Measurements from ENCODE around the gene IRS2. TPM values are rescaled to one million over a fixed set of nuclear protein-coding genes. Genes with fewer than 3 reads are reported as not detected.

IRS2 gene
- total RNA-seq, 4 donors from 2014 or later: 5.0 to 24.6 (median 7.5) TPM

DNA sequence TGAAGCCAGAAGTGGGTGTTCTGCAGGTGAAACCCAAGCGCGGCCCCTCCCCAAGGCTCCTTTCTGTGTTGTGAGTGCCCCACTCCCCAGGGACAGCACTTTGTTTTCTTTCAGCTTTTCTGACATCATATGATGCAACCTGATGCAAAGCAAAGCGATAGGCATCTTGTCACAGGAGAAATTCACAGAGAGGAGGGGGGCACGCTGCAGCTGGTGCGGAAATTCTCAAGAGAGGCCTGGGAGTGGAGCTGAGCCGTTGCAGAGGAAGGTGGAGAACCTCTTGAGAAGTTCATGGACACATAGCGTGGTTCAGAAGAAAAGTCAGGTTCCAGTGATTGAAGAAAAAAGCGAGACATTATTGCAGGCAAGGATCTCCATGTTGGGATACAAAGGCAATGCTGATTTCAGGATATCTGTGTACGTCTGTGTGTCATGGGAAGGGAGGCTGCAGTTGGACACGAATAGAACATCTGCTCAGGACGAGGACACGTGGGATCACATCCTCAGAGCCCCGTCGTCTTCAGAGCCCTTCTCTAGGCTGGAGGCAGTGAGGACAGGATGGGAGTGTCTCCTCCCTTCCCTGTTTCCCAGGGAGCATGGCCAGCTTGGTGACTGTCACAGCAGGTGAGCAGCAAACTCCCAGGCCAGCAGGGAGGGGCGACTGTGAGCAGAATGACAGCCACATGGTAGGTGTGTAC, 79.2 kb downstream of the IRS2 start:
- Histone ChIP-seq H3K36me3 (no peaks in the 10 kb centered on the region), H3K9me3 (no peaks in the 10 kb centered on the region), H3K27ac (no peak overlapping the region), H3K4me1 (peaks cover 0 to 12% (median 0%) of the 10 kb centered on the region in 3 donors), H3K4me3 (no peak overlapping the region), H3K27me3 (peaks cover 0 to 10% (median 0%) of the 10 kb centered on the region in 4 donors)
- intact Hi-C loops (cut with DNase I): no loop called here
- no peak for DNase-seq
- 84 to 85% methylated on average over 14 of the region's 15 CpGs for WGBS, 2 donors
- TF ChIP-seq POLR2A (IDR thresholded peaks at IDR 0.05) (no peak), CTCF (IDR thresholded peaks at IDR 0.05) (no peak)

GRCh38 chr13:109706015-109706715, 80.2 kb downstream of the IRS2 start:
- H3K27ac ChIP-seq: no peak overlapping the region
- H3K9me3 ChIP-seq: no peaks in the 10 kb centered on the region
- no peak for DNase-seq
- intact Hi-C loops (cut with DNase I): no loop called here
- H3K36me3 ChIP-seq: no peaks in the 10 kb centered on the region
- H3K27me3 ChIP-seq: peaks cover 0 to 10% (median 0%) of the 10 kb centered on the region in 4 donors
- H3K4me1 ChIP-seq: peaks cover 0 to 12% (median 0%) of the 10 kb centered on the region in 3 donors
- H3K4me3 ChIP-seq: no peak overlapping the region
- WGBS, 2 donors: 76 to 85% methylated on average over 10 to 11 of the region's 12 CpGs
- TF ChIP-seq POLR2A (IDR thresholded peaks at IDR 0.05) (no peak), CTCF (IDR thresholded peaks at IDR 0.05) (no peak)

- TF ChIP-seq CTCF (IDR thresholded peaks at IDR 0.05) (no peak), POLR2A (IDR thresholded peaks at IDR 0.05) (no peak)
- intact Hi-C loops (cut with DNase I): no loop called here
- 25 to 33% methylated on average over 19 to 22 of the region's 22 CpGs for WGBS, 2 donors
- no peaks in the 10 kb centered on the region for H3K9me3 ChIP-seq
- peaks cover 0 to 13% (median 0%) of the 10 kb centered on the region in 3 donors for H3K4me1 ChIP-seq
- DNase-seq: no peak
- no peaks in the 10 kb centered on the region for H3K36me3 ChIP-seq
- peak overlapping the region in 2 of 4 donors; percentile 36 to 63 for H3K27ac ChIP-seq
- no peak overlapping the region for H3K4me3 ChIP-seq
- peaks cover 0 to 10% (median 0%) of the 10 kb centered on the region in 4 donors for H3K27me3 ChIP-seq
Measured at GRCh38 chr13:109704771-109705635, 81.4 kb downstream of the IRS2 start.

- H3K4me3 ChIP-seq: no peak overlapping the region
- peaks cover 0 to 10% (median 0%) of the 10 kb centered on the region in 4 donors for H3K27me3 ChIP-seq
Measured at GRCh38 chr13:109703250-109703649, 83.1 kb downstream of the IRS2 start.

More at GRCh38 chr13:109703250-109703649, 83.1 kb downstream of the IRS2 start:
- no peaks in the 10 kb centered on the region for H3K9me3 ChIP-seq
- no peaks in the 10 kb centered on the region for H3K36me3 ChIP-seq
- TF ChIP-seq POLR2A (IDR thresholded peaks at IDR 0.05) (no peak), CTCF (IDR thresholded peaks at IDR 0.05) (no peak)
- no peak overlapping the region for H3K27ac ChIP-seq
- intact Hi-C loops (cut with DNase I): no loop called here
- DNase-seq: no peak
- peaks cover 0 to 19% (median 0%) of the 10 kb centered on the region in 3 donors for H3K4me1 ChIP-seq
- 74 to 85% methylated on average over 3 of the region's 3 CpGs for WGBS, 2 donors
